Neural cell (in vitro differentiated cells): Measurements from ENCODE around the gene MEGF11. TPM values are rescaled to one million over a fixed set of nuclear protein-coding genes. Genes with fewer than 3 reads are reported as not detected.

Experiments used
- H2AFZ ChIP-seq: fragments of 200-600, 300-800 bp; sonication (generic), shearing (Covaris generic); 2 replicates; pipeline ENCODE4 v1.6.0; 2014; ENCODE audit warnings: low read depth, mild to moderate bottlenecking, antibody characterized with exemption, low read length, moderate library complexity
- H3F3A ChIP-seq: fragments of 200-600 bp; shearing (Covaris generic); 2 replicates; pipeline ENCODE4 v1.6.1; 2016; ENCODE audit warnings: mild to moderate bottlenecking, moderate library complexity, mixed read lengths, antibody characterized with exemption, low read length; ENCODE audit not compliant: insufficient read depth, poor library complexity, severe bottlenecking
- H3K27ac ChIP-seq: fragments of 200-600, 300-800 bp; sonication (generic), shearing (Covaris generic); 2 replicates; pipeline ENCODE4 v1.5.1; 2014; ENCODE audit warnings: mild to moderate bottlenecking, low read length, moderate library complexity
- H3K27me3 ChIP-seq: fragments of 300-800, 200-600 bp; sonication (generic), shearing (Covaris generic); 2 replicates; pipeline ENCODE4 v1.6.0; 2014; ENCODE audit warnings: mild to moderate bottlenecking, low read depth, low read length, moderate library complexity; ENCODE audit not compliant: insufficient read depth
- H3K36me3 ChIP-seq: fragments of 300-800, 200-600 bp; sonication (generic), shearing (Covaris generic); 2 replicates; pipeline ENCODE4 v1.5.1; 2014; ENCODE audit warnings: mild to moderate bottlenecking, antibody characterized with exemption, low read length, moderate library complexity; ENCODE audit not compliant: insufficient read depth
- H3K4me2 ChIP-seq: fragments of 300-800, 200-600 bp; sonication (generic), shearing (Covaris generic); 2 replicates; pipeline ENCODE4 v1.6.0; 2014; ENCODE audit warnings: mild to moderate bottlenecking, low read length
- H3K4me3 ChIP-seq: fragments of 300-800, 200-600 bp; sonication (generic), shearing (Covaris generic); 2 replicates; pipeline ENCODE4 v1.5.1; 2014; ENCODE audit warnings: mild to moderate bottlenecking, low read length, moderate library complexity
- H3K79me2 ChIP-seq: fragments of 200-600 bp; shearing (Covaris generic); replicated peaks from 2 replicates; pipeline ENCODE4 v1.6.0; 2014; ENCODE audit warnings: mild to moderate bottlenecking, low read length, moderate library complexity; ENCODE audit not compliant: insufficient read depth
- H3K9ac ChIP-seq: fragments of 300-800, 200-600 bp; sonication (generic), shearing (Covaris generic); 2 replicates; pipeline ENCODE4 v1.6.1; 2016; ENCODE audit warnings: mild to moderate bottlenecking, low read length, mixed read lengths
- H3K9me2 ChIP-seq: fragments of 200-600 bp; shearing (Covaris generic); 2 replicates; pipeline ENCODE4 v1.6.1; 2016; ENCODE audit warnings: mild to moderate bottlenecking, low read length, mixed read lengths; ENCODE audit not compliant: insufficient read depth
- H3K9me3 ChIP-seq: fragments of 200-600, 300-800 bp; sonication (generic), shearing (Covaris generic); 2 replicates; pipeline ENCODE4 v1.6.1; 2016; ENCODE audit warnings: mild to moderate bottlenecking, mixed run types, low read length, moderate library complexity, mixed read lengths
- H4K20me1 ChIP-seq: fragments of 200-600 bp; shearing (Covaris generic); 2 replicates; pipeline ENCODE4 v1.6.1; 2016; ENCODE audit warnings: mild to moderate bottlenecking, mixed run types; ENCODE audit not compliant: insufficient read depth
- CTCF ChIP-seq: fragments of 450-650 bp; IDR thresholded peaks from 2 replicates; pipeline ENCODE4 v1.5.1; 2014; ENCODE audit warnings: antibody characterized with exemption, mild to moderate bottlenecking, moderate library complexity; ENCODE audit not compliant: poor library complexity, severe bottlenecking
- EP300 ChIP-seq: fragments of 450-650 bp; conservative IDR thresholded peaks from 2 replicates; pipeline ENCODE4 v1.6.1; 2014; ENCODE audit warnings: antibody characterized with exemption, mild to moderate bottlenecking, moderate library complexity; ENCODE audit not compliant: poor library complexity, severe bottlenecking
- EZH2 ChIP-seq: fragments of 200-600, 300-800 bp; shearing (Covaris generic), sonication (generic); IDR thresholded peaks from 2 replicates; pipeline ENCODE4 v1.6.1; 2014; ENCODE audit warnings: antibody characterized with exemption, low read length, borderline replicate concordance, mild to moderate bottlenecking; ENCODE audit not compliant: insufficient read depth, poor library complexity, severe bottlenecking
- MXI1 ChIP-seq: fragments of 450-650 bp; conservative IDR thresholded peaks from 2 replicates; pipeline ENCODE4 v1.6.1; 2014; ENCODE audit warnings: antibody characterized with exemption, mild to moderate bottlenecking; ENCODE audit not compliant: poor library complexity, severe bottlenecking
- POLR2AphosphoS5 ChIP-seq: IDR thresholded peaks from 2 replicates; pipeline ENCODE4 v1.6.1; 2012
- RAD21 ChIP-seq: fragments of 450-650 bp; conservative IDR thresholded peaks from 2 replicates; pipeline ENCODE4 v1.6.1; 2014; ENCODE audit warnings: antibody characterized with exemption, mild to moderate bottlenecking, moderate library complexity
- SMC3 ChIP-seq: fragments of 450-650 bp; conservative IDR thresholded peaks from 2 replicates; pipeline ENCODE4 v1.6.1; 2014; ENCODE audit warnings: antibody characterized with exemption, mild to moderate bottlenecking, moderate library complexity; ENCODE audit not compliant: poor library complexity
- TAF1 ChIP-seq: IDR thresholded peaks from 2 replicates; pipeline ENCODE4 v1.6.1; 2012; ENCODE audit warnings: low read depth
- polyA plus RNA-seq: library from polyadenylated mRNA; depleted of rRNA; stranded (reverse); fragments of >200 nt; gene quantifications from 2 replicates; pipeline ENCODE4 v1.2.3, GENCODE V29; 2014
- TF ChIP-seq, protein P1 (sequence below): IDR thresholded peaks from 2 replicates; pipeline ENCODE4 v1.6.1; 2012; ENCODE audit warnings: borderline replicate concordance

MEGF11 gene
- polyA plus RNA-seq, 1 donor from 2014 or later: 0.64 TPM

DNA sequence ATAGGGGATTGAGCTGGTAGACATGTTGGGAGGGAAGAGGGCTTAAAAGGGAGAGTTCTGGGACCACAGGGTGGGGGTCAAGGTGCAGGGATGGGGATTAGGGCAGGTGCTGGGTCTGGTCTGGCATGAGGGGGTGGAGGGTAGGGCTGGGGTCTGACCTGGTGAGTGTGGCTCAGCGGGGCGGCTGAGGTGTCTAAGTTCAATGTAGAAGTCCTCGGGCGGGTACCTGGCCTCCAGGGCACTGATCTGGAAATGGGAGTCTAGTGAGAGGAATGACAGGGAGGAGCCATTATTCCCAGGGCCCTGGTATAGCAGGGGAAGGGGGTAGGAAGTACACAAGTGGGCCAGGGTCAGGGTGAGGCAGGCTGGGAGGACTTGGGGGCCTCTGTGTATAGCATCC lies 344.7 kb downstream of the MEGF11 start:
- Histone ChIP-seq H3K9me2 (no peaks in the 10 kb centered on the region), H3K4me2 (no peak overlapping the region), H3F3A (no peaks in the 10 kb centered on the region), H4K20me1 (no peaks in the 10 kb centered on the region), H3K9ac (no peak overlapping the region), H3K4me3 (no peak overlapping the region), H3K79me2 (no peaks in the 10 kb centered on the region), H3K9me3 (no peaks in the 10 kb centered on the region), H3K36me3 (peaks cover 6% of the 10 kb centered on the region), H2AFZ (no peak overlapping the region), H3K27ac (no peak overlapping the region), H3K27me3 (no peaks in the 10 kb centered on the region)
- TF ChIP-seq POLR2AphosphoS5 (no peak), EZH2 (no peak), EP300 (no peak), SMC3 (no peak)
- TF ChIP-seq, protein P1, sequence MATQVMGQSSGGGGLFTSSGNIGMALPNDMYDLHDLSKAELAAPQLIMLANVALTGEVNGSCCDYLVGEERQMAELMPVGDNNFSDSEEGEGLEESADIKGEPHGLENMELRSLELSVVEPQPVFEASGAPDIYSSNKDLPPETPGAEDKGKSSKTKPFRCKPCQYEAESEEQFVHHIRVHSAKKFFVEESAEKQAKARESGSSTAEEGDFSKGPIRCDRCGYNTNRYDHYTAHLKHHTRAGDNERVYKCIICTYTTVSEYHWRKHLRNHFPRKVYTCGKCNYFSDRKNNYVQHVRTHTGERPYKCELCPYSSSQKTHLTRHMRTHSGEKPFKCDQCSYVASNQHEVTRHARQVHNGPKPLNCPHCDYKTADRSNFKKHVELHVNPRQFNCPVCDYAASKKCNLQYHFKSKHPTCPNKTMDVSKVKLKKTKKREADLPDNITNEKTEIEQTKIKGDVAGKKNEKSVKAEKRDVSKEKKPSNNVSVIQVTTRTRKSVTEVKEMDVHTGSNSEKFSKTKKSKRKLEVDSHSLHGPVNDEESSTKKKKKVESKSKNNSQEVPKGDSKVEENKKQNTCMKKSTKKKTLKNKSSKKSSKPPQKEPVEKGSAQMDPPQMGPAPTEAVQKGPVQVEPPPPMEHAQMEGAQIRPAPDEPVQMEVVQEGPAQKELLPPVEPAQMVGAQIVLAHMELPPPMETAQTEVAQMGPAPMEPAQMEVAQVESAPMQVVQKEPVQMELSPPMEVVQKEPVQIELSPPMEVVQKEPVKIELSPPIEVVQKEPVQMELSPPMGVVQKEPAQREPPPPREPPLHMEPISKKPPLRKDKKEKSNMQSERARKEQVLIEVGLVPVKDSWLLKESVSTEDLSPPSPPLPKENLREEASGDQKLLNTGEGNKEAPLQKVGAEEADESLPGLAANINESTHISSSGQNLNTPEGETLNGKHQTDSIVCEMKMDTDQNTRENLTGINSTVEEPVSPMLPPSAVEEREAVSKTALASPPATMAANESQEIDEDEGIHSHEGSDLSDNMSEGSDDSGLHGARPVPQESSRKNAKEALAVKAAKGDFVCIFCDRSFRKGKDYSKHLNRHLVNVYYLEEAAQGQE: no peak

DNA sequence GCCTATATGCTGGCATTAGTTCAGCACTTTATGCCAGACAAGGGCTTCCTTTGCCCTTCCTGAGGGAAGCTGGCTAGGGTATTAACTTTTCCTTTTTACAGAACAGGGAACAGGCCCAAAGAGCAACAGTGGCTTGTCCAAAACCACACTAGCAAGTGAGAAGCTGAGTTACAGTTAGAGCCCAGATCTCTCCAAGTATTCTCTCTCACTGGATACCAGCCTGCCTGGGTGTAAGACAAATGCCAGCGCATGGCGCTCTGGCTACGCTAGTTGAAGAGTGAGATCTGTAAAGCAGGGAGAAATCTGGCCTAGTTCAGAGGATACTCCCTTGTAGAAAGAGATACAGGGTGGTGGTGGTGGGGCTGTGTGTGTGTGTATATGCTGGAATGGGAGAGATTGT lies 345.9 kb downstream of the MEGF11 start:
- no peak for TF ChIP-seq SMC3
- TF ChIP-seq, protein P1: no peak
- TF ChIP-seq EP300: no peak
- TF ChIP-seq RAD21: no peak
- no peak for TF ChIP-seq MXI1
- TF ChIP-seq CTCF: no peak
- TF ChIP-seq POLR2AphosphoS5: no peak
- no peak for TF ChIP-seq TAF1
- no peak for TF ChIP-seq EZH2
- Histone ChIP-seq H3K27ac (no peak overlapping the region), H3K27me3 (no peaks in the 10 kb centered on the region), H4K20me1 (no peaks in the 10 kb centered on the region), H3K36me3 (peaks cover 8% of the 10 kb centered on the region), H3K9ac (no peak overlapping the region), H3F3A (no peaks in the 10 kb centered on the region), H3K4me3 (no peak overlapping the region), H2AFZ (no peak overlapping the region), H3K9me3 (no peaks in the 10 kb centered on the region), H3K79me2 (no peaks in the 10 kb centered on the region), H3K9me2 (no peaks in the 10 kb centered on the region), H3K4me2 (no peak overlapping the region)
